ENCODE measurements around the gene ASPG. TPM values are rescaled to one million over a fixed set of nuclear protein-coding genes. Genes with fewer than 3 reads are reported as not detected.

ASPG gene
- polyA plus RNA-seq, 1 experiment: 0.12 TPM

- CTCF ChIA-PET: no interaction called here
These were observed 3.5 kb upstream of the ASPG start for GRCh38 chr14:104081951-104082464.

GRCh38 chr14:104082807-104083206 lies 2.7 kb upstream of the ASPG start:
- POLR2A ChIA-PET: no interaction called here
- H3K36me3 ChIP-seq (ENCODE audit: control insufficient read depth, insufficient read depth, low read length): no peaks in the 10 kb centered on the region
- no peak overlapping the region for H3K4me3 ChIP-seq (ENCODE audit: low read depth, low read length)
- CTCF ChIA-PET: no interaction called here
- DNase-seq (ENCODE audit: low read depth): no peak
- H3K27me3 ChIP-seq (ENCODE audit: control insufficient read depth, insufficient read depth, low read length): no peaks in the 10 kb centered on the region
- TF ChIP-seq CTCF (IDR thresholded peaks at IDR 0.05; ENCODE audit: insufficient read depth, low read depth, low read length): no peak

More at GRCh38 chr14:104081951-104082464, 3.5 kb upstream of the ASPG start:
- no peak for TF ChIP-seq CTCF (IDR thresholded peaks at IDR 0.05; ENCODE audit: insufficient read depth, low read depth, low read length)
- Histone ChIP-seq H3K4me3 (ENCODE audit: low read depth, low read length) (no peak overlapping the region), H3K36me3 (ENCODE audit: control insufficient read depth, insufficient read depth, low read length) (no peaks in the 10 kb centered on the region), H3K27me3 (ENCODE audit: control insufficient read depth, insufficient read depth, low read length) (no peaks in the 10 kb centered on the region)
- POLR2A ChIA-PET: no interaction called here
- no peak for DNase-seq (ENCODE audit: low read depth)

GRCh38 chr14:104084251-104085002 lies 1.1 kb upstream of the ASPG start:
- Histone ChIP-seq H3K4me3 (ENCODE audit: low read depth, low read length) (no peak overlapping the region), H3K27me3 (ENCODE audit: control insufficient read depth, insufficient read depth, low read length) (no peaks in the 10 kb centered on the region), H3K36me3 (ENCODE audit: control insufficient read depth, insufficient read depth, low read length) (no peaks in the 10 kb centered on the region)
- TF ChIP-seq CTCF (IDR thresholded peaks at IDR 0.05; ENCODE audit: insufficient read depth, low read depth, low read length): no peak
- POLR2A ChIA-PET: no interaction called here
- CTCF ChIA-PET: interaction anchor here (1.1 kb wide), 1 partner anchor 480 kb away, joined by 3 read pairs; no protein-coding TSS in a partner anchor
- no peak for DNase-seq (ENCODE audit: low read depth)

- TF ChIP-seq CTCF (IDR thresholded peaks at IDR 0.05; ENCODE audit: insufficient read depth, low read depth, low read length): no peak
- ChIA-PET POLR2A (no interaction called here), CTCF (no interaction called here)
- DNase-seq (ENCODE audit: low read depth): no peak
- Histone ChIP-seq H3K4me3 (ENCODE audit: low read depth, low read length) (no peak overlapping the region), H3K27me3 (ENCODE audit: control insufficient read depth, insufficient read depth, low read length) (no peaks in the 10 kb centered on the region), H3K36me3 (ENCODE audit: control insufficient read depth, insufficient read depth, low read length) (no peaks in the 10 kb centered on the region)
These were observed 345 bp downstream of the ASPG start for GRCh38 chr14:104085889-104086201.

- H3K36me3 ChIP-seq (ENCODE audit: control insufficient read depth, insufficient read depth, low read length): no peaks in the 10 kb centered on the region
- no peak for TF ChIP-seq CTCF (IDR thresholded peaks at IDR 0.05; ENCODE audit: insufficient read depth, low read depth, low read length)
- POLR2A ChIA-PET: no interaction called here
- H3K27me3 ChIP-seq (ENCODE audit: control insufficient read depth, insufficient read depth, low read length): no peaks in the 10 kb centered on the region
- CTCF ChIA-PET: interaction anchor here (4.4 kb wide), 1 partner anchor 9 kb away, joined by 35 read pairs; no protein-coding TSS in a partner anchor
- no peak for DNase-seq (ENCODE audit: low read depth)
- no peak overlapping the region for H3K4me3 ChIP-seq (ENCODE audit: low read depth, low read length)
These were observed 735 bp downstream of the ASPG start for GRCh38 chr14:104086210-104086660.
